Measurements from ENCODE around the gene ADGRG2.
"Not testable (repeated sequence)": the region's sequence is repeated elsewhere in the genome, so short reads cannot be mapped to it uniquely, and the experiment has no call there.

Gene ADGRG2

GRCh38 chrX:19086102-19086772, 36.0 kb downstream of the ADGRG2 start:
- ATAC-seq, result no peak
- DNase-seq, result no peak

GRCh38 chrX:19085666-19086065, 36.6 kb downstream of the ADGRG2 start:
- ATAC-seq (no peak), DNase-seq (no peak)

GRCh38 chrX:19075754-19076153, 46.5 kb downstream of the ADGRG2 start:
- no peak for ATAC-seq

GRCh38 chrX:19072372-19072771, 49.9 kb downstream of the ADGRG2 start:
- no peak for ATAC-seq
- no peak for DNase-seq

More at GRCh38 chrX:19075754-19076153, 46.5 kb downstream of the ADGRG2 start:
- no peak for DNase-seq

GRCh38 chrX:19070555-19070994, 51.7 kb downstream of the ADGRG2 start:
- no peak for ATAC-seq

GRCh38 chrX:19066987-19067386, 55.3 kb downstream of the ADGRG2 start:
- not testable (repeated sequence) for DNase-seq

More at GRCh38 chrX:19070555-19070994, 51.7 kb downstream of the ADGRG2 start:
- DNase-seq, result no peak

GRCh38 chrX:19065535-19065934, 56.7 kb downstream of the ADGRG2 start:
- DNase-seq (no peak), ATAC-seq (no peak)

More at GRCh38 chrX:19066987-19067386, 55.3 kb downstream of the ADGRG2 start:
- not testable (repeated sequence) for ATAC-seq

GRCh38 chrX:19064175-19064574, 58.1 kb downstream of the ADGRG2 start:
- ATAC-seq (no peak), DNase-seq (no peak)

GRCh38 chrX:19063030-19063429, 59.2 kb downstream of the ADGRG2 start:
- ATAC-seq (no peak), DNase-seq (no peak)

- ATAC-seq, result no peak
- no peak for DNase-seq
Observed at GRCh38 chrX:19059067-19059466, 63.2 kb downstream of the ADGRG2 start.

- ATAC-seq (no peak), DNase-seq (no peak)
Observed at GRCh38 chrX:19057856-19058255, 64.4 kb downstream of the ADGRG2 start.

- ATAC-seq (no peak), DNase-seq (no peak)
Observed at GRCh38 chrX:19049110-19049509, 73.2 kb downstream of the ADGRG2 start.

- DNase-seq, result no peak
- no peak for ATAC-seq
Observed at GRCh38 chrX:19046343-19047215, 75.7 kb downstream of the ADGRG2 start.

- no peak for DNase-seq
- ATAC-seq, result no peak
Observed at GRCh38 chrX:19040373-19040772, 81.9 kb downstream of the ADGRG2 start.

GRCh38 chrX:19034025-19034424, 88.2 kb downstream of the ADGRG2 start:
- DNase-seq (no peak), ATAC-seq (no peak)

GRCh38 chrX:19030805-19031204, 91.5 kb downstream of the ADGRG2 start:
- no peak for ATAC-seq
- DNase-seq, result no peak

GRCh38 chrX:19028560-19028959, 93.7 kb downstream of the ADGRG2 start:
- no peak for ATAC-seq
- no peak for DNase-seq

- DNase-seq (no peak), ATAC-seq (no peak)
Observed at GRCh38 chrX:19024366-19024765, 97.9 kb downstream of the ADGRG2 start.

- ATAC-seq (no peak), DNase-seq (no peak)
Observed at GRCh38 chrX:19019996-19020395, 102.3 kb downstream of the ADGRG2 start.

- no peak for ATAC-seq
- DNase-seq, result no peak
Observed at GRCh38 chrX:19017271-19017670, 105.0 kb downstream of the ADGRG2 start.

GRCh38 chrX:19016614-19017013, 105.7 kb downstream of the ADGRG2 start:
- not testable (repeated sequence) for ATAC-seq, DNase-seq

GRCh38 chrX:19007868-19008267, 114.4 kb downstream of the ADGRG2 start:
- DNase-seq (no peak), ATAC-seq (no peak)

- ATAC-seq (no peak), DNase-seq (no peak)
Observed at GRCh38 chrX:19007011-19007410, 115.3 kb downstream of the ADGRG2 start.

All from stimulated activated naive CD8-positive, alpha-beta T cell treated with anti-CD3 and anti-CD28 coated beads, Interleukin-15, Interleukin-2, amounts not matched to agents 100 U/mL and 50 U/mL, for 24 hours (primary cell).